Measurements from ENCODE around the gene OPTC.

The OPTC gene

GRCh38 chr1:203518541-203518940 is 24.6 kb downstream of the OPTC start:
- no peak for DNase-seq

- DNase-seq: peak; percentile 19
Observed at GRCh38 chr1:203519053-203519840, 25.3 kb downstream of the OPTC start.

DNA sequence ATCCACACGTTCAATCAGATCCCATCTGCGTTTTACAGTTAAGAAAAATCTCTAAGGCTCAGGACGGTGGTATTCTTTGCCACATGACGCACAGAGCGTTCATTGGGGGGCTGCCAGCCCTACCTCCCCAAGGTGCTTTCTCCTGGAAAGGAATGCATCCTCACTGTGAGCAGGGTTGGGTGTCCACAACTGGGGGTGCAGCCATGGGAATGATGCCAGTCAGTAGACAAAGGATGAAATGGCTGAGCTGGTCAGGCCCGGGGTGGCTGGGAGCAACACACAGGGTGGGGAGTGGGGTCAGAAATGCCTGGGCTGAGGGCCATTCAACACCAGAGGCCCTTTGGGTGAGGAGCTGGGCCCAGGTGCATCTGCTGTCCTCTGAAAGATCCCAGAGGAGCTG is 25.9 kb downstream of the OPTC start:
- no peak for DNase-seq

DNA sequence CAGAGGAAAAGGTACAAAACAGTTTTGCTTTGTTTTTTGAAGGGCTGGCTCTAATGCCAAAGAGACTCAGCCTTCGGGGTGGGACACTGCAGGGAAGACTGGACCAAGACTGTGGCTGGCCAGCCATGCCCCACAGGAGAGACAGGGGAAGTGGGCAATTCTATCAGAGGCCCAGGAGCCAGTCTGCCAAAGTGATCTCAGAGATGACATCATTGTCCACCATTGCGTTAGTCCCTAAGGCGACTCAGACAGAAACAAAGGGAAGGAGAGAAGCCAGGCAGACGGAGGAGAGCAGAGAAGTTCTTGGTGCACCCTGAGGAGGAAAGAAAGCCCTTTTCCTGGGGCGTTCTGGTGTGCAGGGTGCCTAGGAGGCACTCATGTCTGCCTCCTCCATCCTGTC is 26.4 kb downstream of the OPTC start:
- no peak for DNase-seq

DNA sequence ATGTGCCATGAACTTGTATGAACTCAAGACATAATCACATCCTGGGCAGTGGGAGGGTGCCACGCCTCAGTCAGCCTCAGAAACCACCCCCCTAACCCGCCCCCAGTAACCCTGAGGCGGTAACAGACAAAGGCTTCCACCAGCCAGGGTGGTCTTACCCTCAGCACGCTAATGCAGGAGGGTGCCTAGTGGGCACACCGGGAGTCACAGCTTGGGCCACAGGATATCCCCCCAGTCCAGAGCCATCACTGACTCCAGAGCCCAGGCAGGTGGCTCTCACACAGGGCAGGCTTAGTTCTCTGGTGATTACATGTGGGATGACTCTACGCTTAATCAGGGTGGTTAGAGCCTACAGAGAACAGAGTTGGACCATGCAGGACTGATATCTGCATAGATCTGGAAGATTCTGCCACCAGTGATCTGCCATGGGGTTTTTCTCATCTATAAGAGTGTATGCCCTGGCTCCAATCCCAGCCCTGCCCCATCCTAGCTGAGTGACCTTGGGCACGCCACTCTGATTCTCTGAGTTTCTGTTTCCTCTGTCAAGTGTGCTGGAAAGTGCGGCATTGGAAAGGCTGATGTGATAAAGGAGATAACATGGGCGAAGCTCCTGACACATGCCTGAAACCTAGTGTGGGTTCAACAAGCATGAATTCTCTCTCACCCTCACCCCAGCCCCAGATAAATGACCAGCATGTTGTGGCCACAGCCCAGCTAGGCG is 27.3 kb downstream of the OPTC start:
- no peak for DNase-seq

- DNase-seq: no peak
Observed at GRCh38 chr1:203521812-203522211, 27.9 kb downstream of the OPTC start.

- DNase-seq: no peak
Observed at GRCh38 chr1:203522237-203522636, 28.3 kb downstream of the OPTC start.

GRCh38 chr1:203523667-203524066 is 29.7 kb downstream of the OPTC start:
- no peak for DNase-seq

DNA sequence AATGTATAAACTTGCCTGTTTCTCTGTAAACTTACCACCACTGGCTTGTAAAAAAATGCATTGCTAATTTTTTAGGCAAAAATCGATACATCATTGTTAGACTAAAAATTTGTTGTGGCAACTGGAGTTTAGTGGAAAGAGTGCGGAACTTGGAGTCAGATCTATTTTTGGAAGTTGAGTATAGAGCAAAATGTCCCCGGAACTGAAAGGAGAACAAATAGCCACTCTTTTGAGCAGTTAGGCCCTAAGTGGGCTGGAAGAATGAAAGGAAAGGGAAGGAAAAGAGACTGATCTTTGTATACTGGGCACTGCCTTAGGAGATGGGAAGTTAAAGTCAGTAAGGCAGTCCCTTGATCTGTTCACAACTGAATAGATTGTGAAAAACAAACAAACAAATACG is 30.2 kb downstream of the OPTC start:
- no peak for DNase-seq

GRCh38 chr1:203524824-203525223 is 30.9 kb downstream of the OPTC start:
- DNase-seq: no peak

DNA sequence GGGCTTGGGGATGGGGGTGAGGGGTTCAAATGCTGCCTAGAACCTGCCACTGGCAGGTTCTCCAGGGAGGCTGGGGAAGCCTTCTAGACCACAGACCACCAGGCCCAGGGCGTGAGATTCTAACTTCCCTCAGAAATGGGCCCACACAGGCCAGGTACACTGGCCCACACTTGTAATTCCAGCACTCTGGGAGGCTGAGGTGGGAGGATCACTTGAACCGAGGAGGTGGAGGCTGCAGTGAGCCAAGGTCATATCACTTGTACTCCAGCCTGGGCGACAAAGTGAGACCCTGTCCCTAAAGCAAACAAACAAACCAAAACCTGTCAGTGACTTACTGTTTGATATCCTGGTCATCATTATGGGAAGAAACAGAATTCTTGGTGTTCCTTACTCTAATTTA is 31.7 kb downstream of the OPTC start:
- DNase-seq: no peak

- DNase-seq: no peak
Observed at GRCh38 chr1:203526130-203526529, 32.2 kb downstream of the OPTC start.

GRCh38 chr1:203526572-203526971 is 32.6 kb downstream of the OPTC start:
- no peak for DNase-seq

DNA sequence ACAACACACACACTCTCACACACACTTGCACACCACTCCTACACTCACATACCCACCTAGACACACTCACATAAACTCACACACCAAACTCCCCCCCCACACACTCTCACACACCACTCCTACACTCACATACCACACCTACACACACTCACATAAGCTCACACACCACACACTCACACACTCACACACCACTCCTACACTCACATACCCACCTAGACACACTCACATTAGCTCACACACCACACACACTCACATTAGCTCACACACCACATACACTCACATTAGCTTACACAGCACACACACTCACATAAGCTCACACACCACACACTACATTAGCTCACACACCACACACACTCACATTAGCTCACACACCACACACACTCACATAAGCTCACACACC is 33.1 kb downstream of the OPTC start:
- DNase-seq: no peak

DNA sequence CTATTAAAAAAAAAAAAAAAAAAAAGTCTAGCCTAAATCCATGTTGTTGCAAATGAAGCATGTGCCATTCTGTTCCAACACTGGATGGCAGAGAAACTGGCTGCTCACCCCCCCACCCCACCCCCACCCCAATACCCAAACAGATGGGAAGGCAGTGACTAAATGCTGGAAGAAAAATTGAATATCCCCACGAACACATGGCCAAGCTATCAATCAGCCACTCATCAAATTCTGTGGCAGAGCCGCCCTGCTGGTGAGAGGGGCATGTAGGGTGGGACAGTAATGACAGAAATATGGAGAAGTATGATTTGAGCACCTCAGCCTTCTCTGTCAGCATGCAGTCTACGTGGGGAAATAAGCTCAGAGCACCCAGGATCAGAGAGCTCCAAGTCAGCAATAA is 34.1 kb downstream of the OPTC start:
- no peak for DNase-seq

GRCh38 chr1:203528976-203529835 is 35.3 kb downstream of the OPTC start:
- DNase-seq: no peak

DNA sequence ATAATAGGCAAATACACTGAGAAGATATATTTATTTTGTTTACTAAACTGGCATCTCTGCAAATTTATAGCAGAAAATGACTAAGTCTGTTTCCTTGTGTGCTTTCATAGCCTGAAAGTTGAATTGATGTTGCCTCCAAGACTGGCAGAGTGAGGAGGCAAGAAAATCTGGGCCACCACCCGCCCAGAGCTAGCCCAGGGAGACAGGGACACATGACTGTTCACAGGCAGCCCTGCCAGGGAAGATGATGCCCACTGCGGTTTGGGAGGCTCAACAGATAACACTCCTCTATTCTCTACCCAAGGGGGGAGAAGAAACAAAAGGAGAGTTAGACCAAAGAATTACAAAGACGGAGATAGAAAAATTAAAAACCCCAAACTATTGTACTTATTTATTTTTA is 37.1 kb downstream of the OPTC start:
- DNase-seq: no peak

DNA sequence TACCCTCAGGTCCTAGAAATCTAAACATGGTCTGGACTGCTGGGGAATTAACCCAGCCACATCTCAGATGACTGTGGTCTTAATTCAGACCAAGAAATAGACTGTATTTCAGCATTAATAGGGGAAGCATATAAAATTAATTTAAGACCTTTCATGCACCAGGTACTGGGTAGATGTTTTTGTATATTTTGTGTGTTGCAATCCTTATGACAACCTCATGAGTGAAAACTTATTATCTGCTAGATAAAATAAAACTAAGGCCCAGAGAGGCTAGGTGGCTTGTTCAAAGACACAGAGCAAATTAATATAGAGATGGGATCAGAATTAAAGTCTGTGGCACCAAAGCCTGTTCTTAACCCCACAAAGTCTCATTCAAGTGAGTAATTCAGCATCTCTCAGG is 40.1 kb downstream of the OPTC start:
- DNase-seq: no peak

DNA sequence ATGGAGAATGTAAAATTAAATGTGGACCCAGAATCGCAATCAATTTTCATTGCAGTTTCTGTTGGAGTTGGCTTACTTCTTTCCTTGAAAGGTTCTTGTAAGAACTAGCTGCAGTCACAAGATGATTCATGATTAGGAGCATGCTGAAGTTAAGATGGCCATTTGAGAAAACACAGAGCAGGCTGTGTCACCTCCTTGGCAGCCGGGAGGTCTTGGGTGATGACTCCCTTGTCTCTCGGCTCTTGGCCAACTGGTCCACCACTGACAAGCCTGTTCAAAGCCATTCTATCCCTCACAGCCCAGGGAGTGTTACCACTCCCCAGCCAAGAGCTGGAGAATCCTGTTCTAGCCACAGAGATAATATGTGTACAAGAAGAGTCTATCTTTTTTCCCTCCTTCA is 40.6 kb downstream of the OPTC start:
- DNase-seq: peak; percentile 85

DNA sequence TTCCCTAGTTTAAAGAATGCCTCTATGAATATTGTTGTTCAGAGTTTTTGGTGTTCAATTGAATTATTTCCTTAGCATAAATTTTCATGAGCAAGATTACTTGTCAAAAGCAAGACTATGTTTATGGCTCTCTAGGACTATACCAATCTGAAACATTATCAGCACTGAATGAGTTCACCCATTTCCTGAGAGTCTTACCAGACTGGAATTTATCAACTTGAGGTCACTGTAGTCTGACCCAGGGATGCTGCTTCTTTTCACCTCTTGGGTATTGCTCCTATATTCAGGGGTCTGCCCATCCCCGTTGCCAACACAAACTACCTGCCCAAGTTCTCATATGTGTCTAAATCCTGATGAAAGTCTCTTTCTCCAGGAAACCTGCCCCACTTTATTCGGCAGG is 42.6 kb downstream of the OPTC start:
- no peak for DNase-seq

- no peak for DNase-seq
Observed at GRCh38 chr1:203536980-203537455, 43.1 kb downstream of the OPTC start.

DNA sequence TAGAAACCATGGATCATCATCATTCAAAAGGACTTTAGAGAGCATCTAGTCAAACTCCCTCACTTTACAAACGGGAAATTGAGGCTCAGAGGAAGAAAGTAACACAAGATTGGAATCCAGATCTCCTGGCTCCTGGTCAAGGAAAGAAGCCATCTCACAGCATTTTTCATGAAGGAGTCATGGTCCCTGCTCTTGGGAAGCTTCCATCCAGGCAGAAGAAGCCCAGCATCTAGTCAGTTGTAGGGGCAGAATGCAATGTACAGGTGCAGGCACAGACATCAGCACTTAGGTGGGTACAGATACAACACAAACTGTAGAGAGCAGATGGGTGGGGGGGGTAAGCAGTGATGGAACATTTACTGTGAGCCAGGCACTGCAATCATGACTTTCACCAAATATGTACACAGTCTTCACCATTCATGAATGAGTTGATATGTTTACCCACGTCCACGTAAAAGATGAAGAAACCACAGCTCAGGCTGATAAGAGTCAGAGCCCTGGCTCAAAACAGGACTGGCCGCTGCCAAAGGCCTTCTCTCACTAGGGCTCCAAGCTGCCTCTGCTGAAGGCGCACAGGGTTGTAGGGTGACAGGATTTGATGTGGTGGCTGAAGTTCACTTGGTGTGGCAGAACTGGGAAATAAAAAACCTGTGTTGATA is 44.0 kb downstream of the OPTC start:
- DNase-seq: no peak

- DNase-seq: no peak
Observed at GRCh38 chr1:203538726-203539125, 44.8 kb downstream of the OPTC start.
